Kidney (tissue), 14 donors: Measurements from ENCODE around the gene ZNF578. TPM values are rescaled to one million over a fixed set of nuclear protein-coding genes. Genes with fewer than 3 reads are reported as not detected.
"Not testable (repeated sequence)": the region's sequence is repeated elsewhere in the genome, so short reads cannot be mapped to it uniquely, and the experiment has no call there.

Source experiments
- DNase-seq, 5 donors: peaks; one replicate each; pipeline ENCODE4 v3.0.0-alpha.2; 2013 to 2020
- FAIRE-seq: peaks from 2 replicates; lab custom pipeline; 2012; peaks lifted over from hg19 to GRCh38; lab: Jason Lieb, UNC
- H3K27ac ChIP-seq, 2 donors: one replicate each; pipeline ENCODE4 v1.7.0; 2013; ENCODE audit warnings: low read depth in 2 of 2, low read length in 2 of 2, inconsistent platforms in 1 of 2
- H3K27me3 ChIP-seq: one replicate; pipeline ENCODE4 v1.7.1; 2013; ENCODE audit warnings: low read length, inconsistent platforms; ENCODE audit not compliant: control insufficient read depth, insufficient read depth
- H3K36me3 ChIP-seq, 3 donors: one replicate each; pipeline versions ENCODE4 v1.7.0 to v1.7.1; 2013; ENCODE audit warnings: low read length in 3 of 3, control low read depth in 1 of 3, inconsistent platforms in 1 of 3; ENCODE audit not compliant: insufficient read depth in 3 of 3, control insufficient read depth in 2 of 3
- H3K4me1 ChIP-seq, 3 donors: one replicate each; pipeline versions ENCODE4 v1.7.0 to v1.7.1; 2013; ENCODE audit warnings: low read length in 3 of 3, inconsistent platforms in 1 of 3, low read depth in 1 of 3; ENCODE audit not compliant: control insufficient read depth in 2 of 3, insufficient read depth in 2 of 3
- H3K4me3 ChIP-seq, 3 donors: one replicate each; pipeline versions ENCODE4 v1.7.0 to v1.8.1; 2013; ENCODE audit warnings: low read length in 3 of 3, control low read depth in 1 of 3, inconsistent platforms in 1 of 3
- H3K9ac ChIP-seq, 3 donors: one replicate each; pipeline versions ENCODE4 v1.7.0 to v1.7.1; 2013; ENCODE audit warnings: low read length in 3 of 3, control low read depth in 1 of 3, inconsistent platforms in 1 of 3
- H3K9me3 ChIP-seq, 3 donors: one replicate each; pipeline versions ENCODE4 v1.7.0 to v1.7.1; 2013; ENCODE audit warnings: low read length in 3 of 3, control low read depth in 1 of 3, inconsistent platforms in 1 of 3; ENCODE audit not compliant: control insufficient read depth in 2 of 3, insufficient read depth in 1 of 3
- intact Hi-C: fragments of 100-400 bp; cut with DNase I; formaldehyde crosslinking; loops from one replicate; pipeline ENCODE4 v1.11.1; 2022
- polyA plus RNA-seq: library from polyadenylated mRNA; stranded (reverse); fragments of 350-450 nt; fragmentation: Illumina TruSeq; extraction: RNeasy Lipid Tissue Mini Kit (QIAGEN cat#74804); gene quantifications from one replicate; pipeline ENCODE4 v1.2.3, GENCODE V29; 2014; ENCODE audit warnings: low read depth, low replicate concordance; ENCODE audit not compliant: insufficient read depth
- total RNA-seq: library from RNA; stranded (reverse); fragmentation: NEBNext Ultra II Directional; extraction: Animal tissue kit (Norgen Biotek cat#: 25700); gene quantifications from one replicate; pipeline ENCODE4 v1.2.1, GENCODE V29; 2021
- TF ChIP-seq, protein P1 (sequence below): IDR thresholded peaks from 3 replicates; pipeline ENCODE4 v1.5.1; 2012; ENCODE audit warnings: mild to moderate bottlenecking, moderate library complexity, borderline replicate concordance; ENCODE audit not compliant: insufficient read depth; ENCODE audit errors: extremely low read depth
- donor health status: control.
- donor health status: control.
- donor health status: control.
- donor health status: control.
- donor health status: control.
- donor health status: DM: yes; HTN: yes; CAD: no.
- donor health status: Normal renal cell carcinoma (clear cell type).

ZNF578 gene
- total and polyA plus RNA-seq, 2 donors from 2014 or later: 0.69 to 3.7 TPM

DNA sequence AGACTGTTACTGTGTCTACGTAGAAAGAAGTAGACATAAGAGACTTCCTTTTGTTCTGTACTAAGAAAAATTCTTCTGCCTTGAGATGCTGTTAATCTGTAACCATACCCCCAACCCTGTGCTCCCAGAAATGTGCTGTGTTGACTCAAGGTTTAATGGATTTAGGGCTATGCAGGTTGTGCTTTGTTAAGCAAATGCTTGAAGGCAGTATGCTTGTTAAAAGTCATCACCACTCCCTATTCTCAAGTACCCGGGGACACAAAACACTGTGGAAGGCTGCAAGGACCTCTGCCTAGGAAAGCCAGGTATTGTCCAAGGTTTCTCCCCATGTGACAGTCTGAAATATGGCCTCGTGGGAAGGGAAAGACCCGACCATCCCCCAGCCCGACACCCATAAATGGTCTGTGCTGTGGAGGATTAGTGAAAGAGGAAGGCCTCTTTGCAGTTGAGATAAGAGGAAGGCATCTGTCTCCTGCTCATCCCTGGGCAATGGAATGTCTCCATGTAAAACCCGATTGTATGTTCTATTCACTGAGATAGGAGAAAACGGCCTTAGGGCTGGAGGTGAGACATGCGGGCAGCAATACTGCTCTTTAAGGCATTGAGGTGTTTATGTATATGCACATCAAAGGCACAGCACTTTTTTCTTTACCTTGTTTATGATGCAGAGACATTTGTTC, 32.3 kb downstream of the ZNF578 start:
- H3K9ac ChIP-seq, H3K27me3 ChIP-seq, H3K4me3 ChIP-seq, FAIRE-seq, H3K27ac ChIP-seq, H3K36me3 ChIP-seq, H3K4me1 ChIP-seq, DNase-seq, intact Hi-C loops: not testable (repeated sequence)
- peaks cover 0 to 39% (median 2%) of the 10 kb centered on the region in 3 donors for H3K9me3 ChIP-seq

DNA sequence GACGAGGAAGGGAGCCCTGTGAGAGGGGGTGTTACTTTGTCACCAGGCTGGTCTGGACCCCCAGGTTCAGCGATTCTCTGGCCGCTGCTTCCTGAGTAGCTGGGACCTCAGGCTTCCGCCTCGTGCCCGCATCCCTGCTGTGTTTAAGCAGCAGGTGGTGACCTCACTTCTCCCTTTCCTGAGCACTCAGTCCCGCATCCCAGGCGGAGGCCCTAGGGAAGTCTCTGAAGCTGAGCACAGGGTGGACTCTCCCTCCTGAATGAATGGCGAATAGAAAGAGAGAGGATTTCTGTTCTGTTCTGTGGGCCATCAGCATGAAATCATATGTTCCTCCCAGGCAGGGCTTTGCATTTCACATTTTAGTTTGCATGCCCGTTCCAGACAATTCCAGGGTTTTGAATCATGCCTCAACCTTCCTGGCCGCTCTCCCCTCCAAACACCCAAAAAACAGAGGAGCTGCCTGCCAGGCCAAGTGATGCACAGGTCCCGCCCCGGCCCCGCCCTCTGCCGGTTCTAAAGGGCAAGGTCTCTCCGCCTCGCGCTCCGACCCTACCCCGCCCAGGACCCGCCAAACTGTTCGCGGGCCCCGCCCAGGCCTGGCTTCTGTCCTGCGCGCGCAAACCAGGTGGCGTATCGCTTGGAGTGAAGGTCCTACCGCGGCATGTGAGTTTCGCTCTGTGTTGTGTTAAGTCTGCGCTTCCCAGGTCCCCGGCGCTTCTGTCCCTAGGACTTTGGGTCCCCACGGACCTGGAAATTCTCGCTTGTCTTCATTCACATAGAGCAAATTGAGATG, 39.0 kb downstream of the ZNF578 start:
- H3K4me1 ChIP-seq: no peaks in the 10 kb centered on the region
- no peak for FAIRE-seq
- peak overlapping the region in 1 of 3 donors; percentile 46 for H3K4me3 ChIP-seq
- H3K9me3 ChIP-seq: peaks cover 0 to 14% (median 2%) of the 10 kb centered on the region in 3 donors
- TF ChIP-seq, protein P1, sequence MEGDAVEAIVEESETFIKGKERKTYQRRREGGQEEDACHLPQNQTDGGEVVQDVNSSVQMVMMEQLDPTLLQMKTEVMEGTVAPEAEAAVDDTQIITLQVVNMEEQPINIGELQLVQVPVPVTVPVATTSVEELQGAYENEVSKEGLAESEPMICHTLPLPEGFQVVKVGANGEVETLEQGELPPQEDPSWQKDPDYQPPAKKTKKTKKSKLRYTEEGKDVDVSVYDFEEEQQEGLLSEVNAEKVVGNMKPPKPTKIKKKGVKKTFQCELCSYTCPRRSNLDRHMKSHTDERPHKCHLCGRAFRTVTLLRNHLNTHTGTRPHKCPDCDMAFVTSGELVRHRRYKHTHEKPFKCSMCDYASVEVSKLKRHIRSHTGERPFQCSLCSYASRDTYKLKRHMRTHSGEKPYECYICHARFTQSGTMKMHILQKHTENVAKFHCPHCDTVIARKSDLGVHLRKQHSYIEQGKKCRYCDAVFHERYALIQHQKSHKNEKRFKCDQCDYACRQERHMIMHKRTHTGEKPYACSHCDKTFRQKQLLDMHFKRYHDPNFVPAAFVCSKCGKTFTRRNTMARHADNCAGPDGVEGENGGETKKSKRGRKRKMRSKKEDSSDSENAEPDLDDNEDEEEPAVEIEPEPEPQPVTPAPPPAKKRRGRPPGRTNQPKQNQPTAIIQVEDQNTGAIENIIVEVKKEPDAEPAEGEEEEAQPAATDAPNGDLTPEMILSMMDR: no peak
- H3K36me3 ChIP-seq: no peaks in the 10 kb centered on the region
- peak; percentile 54 to 79 (median 74) for DNase-seq
- H3K27ac ChIP-seq: no peak overlapping the region
- no peaks in the 10 kb centered on the region for H3K27me3 ChIP-seq
- no peak overlapping the region for H3K9ac ChIP-seq
- intact Hi-C loops: no loop called here

DNA sequence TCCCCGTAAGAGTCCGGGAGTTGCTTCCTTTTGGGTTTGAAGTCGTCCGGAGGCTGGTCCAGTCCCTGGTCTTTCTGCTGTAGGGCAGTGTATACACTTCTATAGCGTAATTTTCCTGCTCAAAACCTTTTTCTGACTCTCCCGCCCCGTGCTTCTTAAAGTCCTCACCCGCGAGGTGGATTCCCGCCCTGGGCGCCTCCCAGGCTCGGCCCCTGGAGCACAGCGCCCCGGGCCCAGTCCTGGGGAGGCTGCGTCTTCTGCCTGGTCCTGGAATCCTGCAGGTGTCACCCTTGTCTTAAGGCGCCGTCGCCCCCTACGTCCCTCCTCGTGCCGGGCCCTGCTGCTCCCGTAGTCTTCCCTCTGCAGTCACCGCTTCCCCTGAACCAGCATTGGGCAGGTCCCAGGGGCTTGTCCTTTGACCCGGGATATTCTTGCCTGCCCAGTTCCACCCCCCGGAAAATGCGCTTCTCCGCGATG, 39.7 kb downstream of the ZNF578 start:
- peak in 4 of 5 donors; percentile 51 to 72 (median 62) for DNase-seq
- no peak overlapping the region for H3K27ac ChIP-seq
- intact Hi-C loops: no loop called here
- TF ChIP-seq, protein P1: peak; percentile 11
- no peaks in the 10 kb centered on the region for H3K36me3 ChIP-seq
- peak overlapping the region in 1 of 3 donors; percentile 46 for H3K4me3 ChIP-seq
- H3K9ac ChIP-seq: no peak overlapping the region
- peaks cover 0 to 14% (median under 1%) of the 10 kb centered on the region in 3 donors for H3K9me3 ChIP-seq
- no peak for FAIRE-seq
- H3K27me3 ChIP-seq: no peaks in the 10 kb centered on the region
- H3K4me1 ChIP-seq: no peaks in the 10 kb centered on the region

DNA sequence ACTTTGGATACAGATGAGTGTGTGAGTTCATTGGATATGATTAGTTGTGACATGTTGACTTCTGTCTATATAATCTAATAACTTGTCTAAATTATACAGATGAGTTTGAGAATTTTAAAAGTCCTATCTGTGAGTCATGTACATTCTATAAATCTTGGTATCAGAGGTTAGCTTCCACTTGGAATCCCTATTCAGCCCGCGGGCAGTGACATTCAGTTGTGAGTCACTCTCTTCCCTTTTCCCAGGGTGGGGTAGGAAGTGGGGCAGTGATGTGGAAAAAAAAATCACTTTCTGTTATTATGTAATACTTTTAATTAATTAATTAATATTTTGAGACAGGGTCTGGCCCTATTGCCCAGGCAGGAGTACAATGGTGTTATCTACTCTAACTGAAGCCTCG, 41.2 kb downstream of the ZNF578 start:
- Histone ChIP-seq H3K27me3 (no peaks in the 10 kb centered on the region), H3K4me3 (no peak overlapping the region), H3K9me3 (peaks cover 0 to 17% (median 0%) of the 10 kb centered on the region in 3 donors), H3K36me3 (no peaks in the 10 kb centered on the region), H3K9ac (no peak overlapping the region), H3K27ac (no peak overlapping the region), H3K4me1 (no peaks in the 10 kb centered on the region)
- TF ChIP-seq, protein P1: no peak
- no peak for DNase-seq
- FAIRE-seq: no peak
- intact Hi-C loops: no loop called here
